ENCODE results near the gene ARSH. TPM values are rescaled to one million over a fixed set of nuclear protein-coding genes. Genes with fewer than 3 reads are reported as not detected.

ARSH gene
- total and polyA plus RNA-seq, 2 of the 8 experiments (the other 6 are each of a cell fraction or from before 2014, with no cell fraction given): not detected

- FAIRE-seq: no peak
- no peak overlapping the region for H3K14ac ChIP-seq (ENCODE audit: insufficient read length)
- no peak overlapping the region for H2BK120ac ChIP-seq (replicated peaks; ENCODE audit: low read depth, low read length)
- no peak overlapping the region for H3K18ac ChIP-seq (ENCODE audit: extremely low read depth, low read length)
- DNase-seq (ENCODE audit: low read depth in 1 of 2, low spot score in 2 of 2): no peak
- H2BK15ac ChIP-seq (ENCODE audit: low read length): no peak overlapping the region
- no peak overlapping the region for H3K9ac ChIP-seq (replicated peaks in 1 of 4; ENCODE audit: extremely low read depth in 1 of 4, low read depth in 3 of 4, low read length in 3 of 4)
- H2AFZ ChIP-seq (ENCODE audit: low read length): no peak overlapping the region
- no peak overlapping the region for H3K27ac ChIP-seq (ENCODE audit: low read depth, low read length)
- TF ChIP-seq SIRT6 (IDR thresholded peaks at IDR 0.05; ENCODE audit: low read length): no peak
- TF ChIP-seq CBX5 (IDR thresholded peaks at IDR 0.05; ENCODE audit: low read depth, low read length): no peak
- TF ChIP-seq RNF2 (IDR thresholded peaks at IDR 0.05; ENCODE audit: borderline replicate concordance, low read depth, low read length, missing control alignments, poor library complexity, severe bottlenecking): no peak
- TF ChIP-seq SP1 (IDR thresholded peaks at IDR 0.05; ENCODE audit: low read depth, low read length): no peak
- no peak for TF ChIP-seq CBX8 (IDR thresholded peaks at IDR 0.05; ENCODE audit: borderline replicate concordance, low read depth, low read length)
- TF ChIP-seq SUZ12 (IDR thresholded peaks at IDR 0.05; ENCODE audit: low read length): no peak
- TF ChIP-seq CTBP2 (IDR thresholded peaks at IDR 0.05; ENCODE audit: borderline replicate concordance, insufficient read depth, insufficient read length, low read length): no peak
- TF ChIP-seq JUN (IDR thresholded peaks at IDR 0.05; ENCODE audit: low read depth, low read length): no peak
- no peak for TF ChIP-seq HDAC2 (IDR thresholded peaks at IDR 0.05; ENCODE audit: borderline replicate concordance in 1 of 2, low read depth in 2 of 2, low read length in 2 of 2)
- TF ChIP-seq RBBP5 (IDR thresholded peaks at IDR 0.05; ENCODE audit: borderline replicate concordance, low read depth, low read length): no peak
- TF ChIP-seq BACH1 (IDR thresholded peaks at IDR 0.05; ENCODE audit: low read length): no peak
- no peak for TF ChIP-seq TAF1 (IDR thresholded peaks at IDR 0.05; ENCODE audit: low read depth, low read length)
- no peak for TF ChIP-seq TCF12 (IDR thresholded peaks at IDR 0.05; ENCODE audit: low read depth, low read length)
- no peak overlapping the region for H4K5ac ChIP-seq (ENCODE audit: insufficient read length, low read depth, low read length)
- no peak overlapping the region for H4K91ac ChIP-seq (replicated peaks; ENCODE audit: insufficient read length, low read length)
- ChIA-PET POLR2A (ENCODE audit: partially characterized antibody) (no interaction called here), CTCF (ENCODE audit: partially characterized antibody) (interaction anchor here (1.1 kb wide), 1 partner anchor 26 kb away, joined by 3 read pairs; no protein-coding TSS in a partner anchor)
- H3K79me1 ChIP-seq (ENCODE audit: low read depth, low read length): no peaks in the 10 kb centered on the region
- no peak overlapping the region for H3K4ac ChIP-seq (replicated peaks; ENCODE audit: insufficient read length, low read depth, low read length)
- H2AK5ac ChIP-seq (ENCODE audit: low read depth, low read length): no peak overlapping the region
- H4K8ac ChIP-seq (ENCODE audit: extremely low read depth, insufficient read depth, low read length): no peak overlapping the region
- 83% methylated on average over 3 of the region's 3 CpGs; no CpG with 5 or more reads in 1 of the 2 experiments for WGBS, 2 experiments (ENCODE audit: extremely low coverage in 1 of 2, insufficient coverage in 1 of 2, insufficient read length in 1 of 2, insufficient replicate concordance in 2 of 2, low coverage in 1 of 2, low lambda C conversion rate in 2 of 2, missing lambda C conversion rate in 1 of 2)
- H4K20me1 ChIP-seq (replicated peaks in 1 of 2; ENCODE audit: control insufficient read depth in 1 of 2, insufficient read depth in 2 of 2, low read length in 2 of 2): no peaks in the 10 kb centered on the region
- no peak overlapping the region for H3K4me3 ChIP-seq (ENCODE audit: extremely low read depth in 1 of 4, insufficient read depth in 2 of 4, low read depth in 3 of 4, low read length in 4 of 4)
- H3K9me3 ChIP-seq (ENCODE audit: insufficient read depth in 2 of 2, low read depth in 1 of 2, low read length in 1 of 2): no peaks in the 10 kb centered on the region
- H3K4me1 ChIP-seq (replicated peaks in 1 of 4; ENCODE audit: control insufficient read depth in 3 of 4, insufficient read depth in 4 of 4, low read length in 3 of 4): no peaks in the 10 kb centered on the region
- H3K23ac ChIP-seq (ENCODE audit: insufficient read length): no peak overlapping the region
- H3K23me2 ChIP-seq (ENCODE audit: low read depth, low read length): no peaks in the 10 kb centered on the region
- H3K79me2 ChIP-seq (ENCODE audit: control insufficient read depth in 1 of 2, insufficient read depth in 2 of 2, low read length in 2 of 2): no peaks in the 10 kb centered on the region
- H3K36me3 ChIP-seq (ENCODE audit: control insufficient read depth in 2 of 4, insufficient read depth in 4 of 4, low read length in 3 of 4): no peaks in the 10 kb centered on the region
- no peak overlapping the region for H2BK5ac ChIP-seq (ENCODE audit: low read depth, low read length)
- H3K4me2 ChIP-seq (ENCODE audit: insufficient read depth in 1 of 2, low read depth in 2 of 2, low read length in 2 of 2): no peak overlapping the region
- no peaks in the 10 kb centered on the region for H3K27me3 ChIP-seq (replicated peaks in 1 of 4; ENCODE audit: control insufficient read depth in 3 of 4, extremely low read depth in 1 of 4, insufficient read depth in 3 of 4, low read length in 3 of 4)
- no peak overlapping the region for H2BK12ac ChIP-seq (ENCODE audit: low read depth, low read length)
- H3K56ac ChIP-seq (replicated peaks; ENCODE audit: insufficient read length, low read depth, low read length): no peak overlapping the region
- H2BK20ac ChIP-seq (ENCODE audit: low read length): no peak overlapping the region
These were observed 46.5 kb downstream of the ARSH start for GRCh38 chrX:3052860-3053259.

Data from H1 (cell line).